Fibroblast of mammary gland (primary cell): ENCODE results near the gene PRDM10.

ENCODE experiments used
- DNase-seq: peaks from one replicate; pipeline ENCODE4 v3.0.0-alpha.2; 2010; ENCODE audit warnings: low read depth
- H3K4me3 ChIP-seq: 2 replicates; pipeline ENCODE4 v1.5.1; 2011; ENCODE audit warnings: low read depth, mild to moderate bottlenecking, low read length, moderate library complexity; ENCODE audit not compliant: control insufficient read depth
- TF ChIP-seq, protein P1 (sequence below): conservative IDR thresholded peaks from 2 replicates; pipeline ENCODE4 v1.5.1; 2011; ENCODE audit warnings: low read depth, low read length, inconsistent platforms; ENCODE audit not compliant: control insufficient read depth, insufficient read depth

PRDM10 gene

DNA sequence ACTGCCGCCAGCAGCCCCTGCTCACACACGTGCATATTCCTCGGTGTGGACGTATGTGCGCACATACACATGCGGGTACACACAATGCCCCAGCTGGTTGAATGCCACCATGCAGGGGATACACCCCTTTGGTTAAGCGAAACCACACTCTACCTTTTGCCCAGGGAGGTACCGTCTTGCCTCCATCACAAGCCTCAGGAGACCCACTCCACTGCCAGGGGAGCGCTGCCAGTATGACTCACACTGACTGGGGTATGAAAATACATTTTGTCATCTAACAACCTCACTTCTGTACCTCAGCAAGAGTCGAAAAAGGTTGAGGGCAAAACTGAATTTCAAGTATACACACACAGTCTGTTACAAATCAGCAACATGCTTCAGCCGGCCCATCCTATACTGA, 147.5 kb downstream of the PRDM10 start:
- TF ChIP-seq, protein P1, sequence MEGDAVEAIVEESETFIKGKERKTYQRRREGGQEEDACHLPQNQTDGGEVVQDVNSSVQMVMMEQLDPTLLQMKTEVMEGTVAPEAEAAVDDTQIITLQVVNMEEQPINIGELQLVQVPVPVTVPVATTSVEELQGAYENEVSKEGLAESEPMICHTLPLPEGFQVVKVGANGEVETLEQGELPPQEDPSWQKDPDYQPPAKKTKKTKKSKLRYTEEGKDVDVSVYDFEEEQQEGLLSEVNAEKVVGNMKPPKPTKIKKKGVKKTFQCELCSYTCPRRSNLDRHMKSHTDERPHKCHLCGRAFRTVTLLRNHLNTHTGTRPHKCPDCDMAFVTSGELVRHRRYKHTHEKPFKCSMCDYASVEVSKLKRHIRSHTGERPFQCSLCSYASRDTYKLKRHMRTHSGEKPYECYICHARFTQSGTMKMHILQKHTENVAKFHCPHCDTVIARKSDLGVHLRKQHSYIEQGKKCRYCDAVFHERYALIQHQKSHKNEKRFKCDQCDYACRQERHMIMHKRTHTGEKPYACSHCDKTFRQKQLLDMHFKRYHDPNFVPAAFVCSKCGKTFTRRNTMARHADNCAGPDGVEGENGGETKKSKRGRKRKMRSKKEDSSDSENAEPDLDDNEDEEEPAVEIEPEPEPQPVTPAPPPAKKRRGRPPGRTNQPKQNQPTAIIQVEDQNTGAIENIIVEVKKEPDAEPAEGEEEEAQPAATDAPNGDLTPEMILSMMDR = no peak
- no peak for DNase-seq
- H3K4me3 ChIP-seq = no peak overlapping the region

DNA sequence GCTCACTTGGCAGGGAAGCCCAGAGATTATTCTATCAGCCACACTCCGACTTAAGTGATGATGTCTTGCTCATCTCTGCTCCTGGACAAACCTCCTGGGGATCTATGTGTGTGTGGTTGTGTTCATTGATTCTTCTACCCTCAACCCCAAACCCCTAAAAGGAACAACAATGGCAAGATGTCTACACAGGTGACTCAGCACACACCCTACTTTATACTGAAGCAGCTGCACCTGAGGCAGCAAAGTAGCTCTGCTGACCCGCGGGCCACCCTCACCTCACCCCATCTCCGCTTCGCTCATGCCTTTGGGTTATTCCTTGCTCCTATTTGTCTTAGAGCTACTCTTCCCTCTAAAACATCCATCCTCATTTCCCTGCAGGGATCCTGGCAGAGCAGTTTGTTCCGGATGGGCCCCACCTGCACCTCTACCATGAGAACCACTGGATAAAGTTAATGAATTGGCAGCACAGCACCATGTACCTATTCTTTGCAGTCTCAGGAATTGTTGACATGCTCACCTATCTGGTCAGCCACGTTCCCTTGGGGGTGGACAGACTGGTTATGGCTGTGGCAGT, 148.3 kb downstream of the PRDM10 start:
- TF ChIP-seq, protein P1 = no peak
- H3K4me3 ChIP-seq = no peak overlapping the region
- DNase-seq = peak; percentile 42

DNA sequence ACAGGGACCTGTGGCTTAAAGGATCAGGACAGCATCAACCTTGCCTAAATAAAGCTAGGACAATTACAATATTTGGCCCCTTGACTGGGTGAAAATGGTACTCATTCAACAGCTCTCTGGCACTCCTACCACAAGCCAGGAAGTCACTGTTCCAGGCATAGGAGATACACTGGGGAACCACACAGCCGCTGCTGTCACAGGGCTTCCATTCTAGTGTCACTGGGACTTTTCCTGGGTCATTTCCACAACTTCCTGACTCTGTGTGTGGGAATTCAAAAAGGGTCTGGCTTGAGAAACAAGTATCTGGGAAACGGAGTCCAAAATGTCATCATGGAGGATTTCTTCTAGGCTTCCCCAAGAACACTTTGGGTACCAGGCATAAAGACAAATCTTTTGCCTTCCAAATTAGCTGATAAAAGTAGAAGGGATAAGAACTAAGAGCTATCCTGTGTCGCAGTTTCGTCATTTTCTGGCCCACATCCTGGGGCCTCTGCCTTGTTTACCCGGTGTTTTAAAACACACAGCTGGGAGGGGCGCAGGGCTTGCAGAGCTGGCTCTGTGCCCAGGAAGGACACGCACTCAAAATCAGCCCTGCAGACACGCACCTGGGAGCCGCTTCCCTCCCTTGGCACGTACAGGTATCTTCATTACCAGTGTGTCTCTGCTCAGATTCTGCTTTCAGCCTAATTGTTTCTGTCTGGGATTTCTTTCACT, 149.0 kb downstream of the PRDM10 start:
- H3K4me3 ChIP-seq = no peak overlapping the region
- peak; percentile 46 for DNase-seq
- TF ChIP-seq, protein P1 = no peak

DNA sequence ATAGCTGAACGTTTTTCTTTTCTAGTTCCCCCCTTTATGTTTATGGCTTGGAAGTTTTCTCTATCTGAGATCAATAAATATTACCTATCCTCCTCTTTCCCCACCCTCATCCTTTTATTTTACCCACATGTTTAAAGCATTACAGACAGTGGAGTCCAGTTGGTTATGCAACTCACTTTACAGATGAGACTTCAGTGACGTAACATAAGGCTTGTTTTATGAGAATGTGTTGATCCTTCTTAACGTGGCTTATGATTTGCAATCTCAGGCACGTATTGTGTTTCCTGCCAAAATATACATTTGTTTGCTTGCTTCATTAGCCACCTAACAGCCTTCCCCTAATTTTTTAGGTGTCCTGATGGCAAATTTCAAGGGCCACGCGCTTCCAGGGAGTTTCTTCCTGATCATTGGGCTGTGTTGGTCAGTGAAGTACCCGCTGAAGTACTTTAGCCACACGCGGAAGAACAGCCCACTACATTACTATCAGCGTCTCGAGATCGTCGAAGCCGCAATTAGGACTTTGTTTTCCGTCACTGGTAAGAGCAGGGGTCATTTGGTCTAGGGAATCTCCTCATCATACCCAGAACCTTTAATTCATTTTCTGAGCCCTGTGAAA, 150.4 kb downstream of the PRDM10 start:
- peak; percentile 17 for DNase-seq
- no peak overlapping the region for H3K4me3 ChIP-seq
- TF ChIP-seq, protein P1 = no peak
